B cell (primary cell): ENCODE measurements around the gene FOXJ1. TPM values are rescaled to one million over a fixed set of nuclear protein-coding genes. Genes with fewer than 3 reads are reported as not detected.

Source experiments
- ATAC-seq: fragments of 200-7000 bp; cut with Tn5 transposase; one replicate; pipeline ENCODE4 v1.10.0; 2021; ENCODE audit warnings: low read depth, mild to moderate bottlenecking, moderate number of reproducible peaks, moderate library complexity
- CTCF ChIA-PET: fragments of 350-600 bp; sonication (Branson Sonifier 250); formaldehyde crosslinking; loops from one replicate; lab custom pipeline; 2021; ENCODE audit warnings: antibody characterized with exemption, inconsistent platforms; lab: Charles Lee
- POLR2A ChIA-PET: fragments of 350-600 bp; sonication (Branson Sonifier 250); formaldehyde crosslinking; loops from one replicate; lab custom pipeline; 2021; ENCODE audit warnings: antibody characterized with exemption; lab: Charles Lee
- DNase-seq: peaks from one replicate; pipeline ENCODE4 v3.0.0; 2013
- H2AFZ ChIP-seq: 2 replicates; pipeline ENCODE4 v1.6.1; 2012; ENCODE audit warnings: mild to moderate bottlenecking, low read depth, low read length; ENCODE audit not compliant: insufficient read depth, poor library complexity, severe bottlenecking
- H3K27ac ChIP-seq, 2 donors: 1 replicate in 1 of 2; 2 replicates in 1 of 2; pipeline ENCODE4 v1.5.1; 2012 to 2013; ENCODE audit warnings: low read length in 2 of 2, mild to moderate bottlenecking in 2 of 2, moderate library complexity in 1 of 2
- H3K27me3 ChIP-seq, 4 experiments: fragments of 200-600 bp in 1 of 4; sonication (generic) in 1 of 4; replicated peaks in 1 of 4; 1 replicate in 2 of 4; 2 replicates in 2 of 4; pipeline versions ENCODE4 v1.6.1 to v1.7.0; 2013 to 2016; ENCODE audit warnings: low read length in 3 of 4, mild to moderate bottlenecking in 2 of 4, mixed read lengths in 1 of 4, moderate library complexity in 1 of 4; ENCODE audit not compliant: insufficient read depth in 4 of 4, control insufficient read depth in 3 of 4; ENCODE audit errors: control extremely low read depth in 1 of 4
- H3K36me3 ChIP-seq, 2 experiments: replicated peaks in 1 of 2; 1 replicate in 1 of 2; 2 replicates in 1 of 2; pipeline versions ENCODE4 v1.6.1 to v1.7.1; 2013; ENCODE audit warnings: low read length in 1 of 2; ENCODE audit not compliant: insufficient read depth in 2 of 2, control insufficient read depth in 1 of 2; ENCODE audit errors: control extremely low read depth in 1 of 2, extremely low read depth in 1 of 2
- H3K4me1 ChIP-seq, 2 donors: fragments of 200-600 bp in 1 of 2; sonication (generic) in 1 of 2; 1 replicate in 1 of 2; 2 replicates in 1 of 2; pipeline versions ENCODE4 v1.5.1 to v1.6.1; 2013 to 2017; ENCODE audit warnings: low read length in 2 of 2; ENCODE audit not compliant: control insufficient read depth in 2 of 2, insufficient read depth in 2 of 2
- H3K4me2 ChIP-seq: replicated peaks from 2 replicates; pipeline ENCODE3; 2012; ENCODE audit warnings: mild to moderate bottlenecking, low read depth, low read length; ENCODE audit not compliant: poor library complexity, severe bottlenecking
- H3K4me3 ChIP-seq, 5 experiments: fragments of 200-600 bp in 1 of 5; sonication (generic) in 1 of 5; 1 replicate in 3 of 5; 2 replicates in 2 of 5; pipeline versions ENCODE4 v1.5.1 to v1.7.0; 2011 to 2016; ENCODE audit warnings: low read length in 4 of 5, mild to moderate bottlenecking in 4 of 5, low read depth in 2 of 5, control low read depth in 1 of 5, moderate library complexity in 1 of 5; ENCODE audit not compliant: insufficient read depth in 1 of 5; ENCODE audit errors: control extremely low read depth in 1 of 5, extremely low read depth in 1 of 5
- H3K79me2 ChIP-seq: fragments of 200-600 bp; sonication (generic); one replicate; pipeline ENCODE4 v1.6.0; 2016; ENCODE audit warnings: low read length; ENCODE audit not compliant: control insufficient read depth, insufficient read depth
- H3K9ac ChIP-seq: fragments of 200-600 bp; sonication (generic); 2 replicates; pipeline ENCODE4 v1.6.1; 2017; ENCODE audit warnings: mild to moderate bottlenecking, low read length, moderate library complexity
- H3K9me3 ChIP-seq, 3 donors: one replicate each; pipeline versions ENCODE4 v1.6.1 to v1.7.1; 2013; ENCODE audit warnings: low read length in 2 of 3; ENCODE audit not compliant: control insufficient read depth in 2 of 3, insufficient read depth in 1 of 3; ENCODE audit errors: control extremely low read depth in 1 of 3
- H4K20me1 ChIP-seq: 2 replicates; pipeline ENCODE4 v1.6.0; 2012; ENCODE audit warnings: mild to moderate bottlenecking, low read length; ENCODE audit not compliant: insufficient read depth, control insufficient read depth, poor library complexity, severe bottlenecking
- H3K27ac Mint-ChIP-seq: one replicate; pipeline ENCODE4 v1.8.0; 2021; ENCODE audit warnings: mixed read lengths
- H3K27me3 Mint-ChIP-seq: one replicate; pipeline ENCODE4 v1.8.0; 2021; ENCODE audit warnings: mixed read lengths
- H3K4me1 Mint-ChIP-seq: one replicate; pipeline ENCODE4 v1.8.0; 2021; ENCODE audit warnings: mixed read lengths
- H3K4me3 Mint-ChIP-seq: one replicate; pipeline ENCODE4 v1.8.0; 2021; ENCODE audit warnings: mixed read lengths
- H3K9me3 Mint-ChIP-seq: one replicate; pipeline ENCODE4 v1.8.0; 2022; ENCODE audit warnings: mixed read lengths; ENCODE audit not compliant: insufficient read depth
- EZH2 ChIP-seq: IDR thresholded peaks from 2 replicates; pipeline ENCODE4 v1.6.1; 2012; ENCODE audit warnings: borderline replicate concordance, low read depth, mild to moderate bottlenecking, moderate library complexity, low read length; ENCODE audit not compliant: insufficient read depth, poor library complexity, severe bottlenecking
- WGBS: methylation state at CpG from one replicate; pipeline ENCODE4 v1.1.5; 2013; ENCODE audit warnings: missing lambda C conversion rate; ENCODE audit not compliant: insufficient coverage; 5-methylcytosine and 5-hydroxymethylcytosine counted together
- intact Hi-C: fragments of 100-400 bp; cut with micrococcal nuclease; formaldehyde crosslinking; loops from one replicate; pipeline ENCODE4 v1.10.0; 2022
- polyA plus RNA-seq: library from polyadenylated mRNA; depleted of rRNA; stranded (reverse); fragments of >200 nt; gene quantifications from 2 replicates; pipeline ENCODE4 v1.2.3, GENCODE V29; 2012
- total RNA-seq, 2 donors: library from RNA; stranded (reverse); fragments of 120-200 nt in 1 of 2; gene quantifications; 1 replicate in 1 of 2; 2 replicates in 1 of 2; pipeline versions ENCODE4 v1.2.3 to v1.2.4, GENCODE V29; 2013 to 2022
- TF ChIP-seq, protein P1 (sequence below): fragments of 200-600 bp; IDR thresholded peaks from one replicate; pipeline ENCODE4 v1.8.0; 2022; ENCODE audit warnings: antibody characterized with exemption, mild to moderate bottlenecking

FOXJ1 gene
- total and polyA plus RNA-seq, 2 donors (not counting 1 experiment from before 2014, with no cell fraction given) = 0.20 to 1.0 TPM

DNA sequence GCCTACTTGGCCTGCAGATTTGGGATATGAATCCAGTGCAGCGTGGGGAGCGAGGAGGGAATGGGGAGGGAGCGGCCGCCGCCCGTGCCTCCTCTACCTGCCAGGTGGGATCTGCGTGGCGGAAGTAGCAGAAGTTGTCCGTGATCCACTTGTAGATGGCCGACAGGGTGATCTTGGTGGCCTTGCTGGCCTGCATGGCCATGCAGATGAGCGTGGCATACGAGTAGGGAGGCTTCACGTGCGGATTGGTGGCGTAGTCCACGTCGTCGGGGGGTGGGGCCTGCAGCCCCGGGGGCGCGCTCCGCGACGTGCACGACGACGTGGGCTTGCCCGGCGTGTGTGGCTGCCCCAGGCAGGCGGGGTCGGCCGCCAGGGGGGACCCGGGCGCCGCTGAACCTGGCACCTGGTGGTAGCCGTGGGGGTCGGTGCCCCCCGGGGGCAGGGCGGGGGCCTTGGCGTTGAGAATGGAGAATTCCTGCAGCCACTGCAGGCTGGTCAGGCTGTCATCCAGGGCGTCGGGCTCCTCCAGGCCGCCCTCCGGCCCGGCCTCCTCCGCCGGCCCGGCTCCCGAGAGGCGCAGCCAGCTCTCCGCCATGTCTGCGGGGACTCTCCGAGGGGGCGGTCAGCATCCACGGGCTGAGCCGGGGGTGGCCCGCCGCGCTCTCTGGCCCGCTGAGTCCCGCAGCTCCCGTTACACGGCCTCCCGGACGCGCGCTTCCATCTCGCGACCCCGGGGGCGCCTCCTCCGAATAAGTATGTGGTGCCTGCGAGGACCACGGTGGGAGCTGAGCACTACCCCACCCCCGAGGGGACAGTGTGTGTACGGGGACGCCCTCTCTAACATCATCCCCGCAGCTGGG lies 1.0 kb downstream of the FOXJ1 start:
- CTCF ChIA-PET = interaction anchor here (1.1 to 3.0 kb wide), 5 partner anchors 17 to 140 kb away, joined by 3 to 18 read pairs (median 5); no protein-coding TSS in a partner anchor
- Mint-ChIP-seq H3K9me3 (no peaks in the 10 kb centered on the region), H3K27me3 (peaks cover 17% of the 10 kb centered on the region), H3K4me3 (peak overlapping the region; percentile 90), H3K4me1 (peaks cover 43% of the 10 kb centered on the region), H3K27ac (peak overlapping the region; percentile 20)
- peak overlapping the region in 4 of 5 experiments; percentile 6 to 81 (median 58) for H3K4me3 ChIP-seq
- peaks cover 0 to 10% (median 0%) of the 10 kb centered on the region in 3 donors for H3K9me3 ChIP-seq
- H3K27ac ChIP-seq = no peak overlapping the region
- intact Hi-C loops = loop anchor here (1.0 to 5.0 kb wide), 3 partner anchors 42 to 139 kb away; no protein-coding TSS in a partner anchor
- TF ChIP-seq, protein P1, sequence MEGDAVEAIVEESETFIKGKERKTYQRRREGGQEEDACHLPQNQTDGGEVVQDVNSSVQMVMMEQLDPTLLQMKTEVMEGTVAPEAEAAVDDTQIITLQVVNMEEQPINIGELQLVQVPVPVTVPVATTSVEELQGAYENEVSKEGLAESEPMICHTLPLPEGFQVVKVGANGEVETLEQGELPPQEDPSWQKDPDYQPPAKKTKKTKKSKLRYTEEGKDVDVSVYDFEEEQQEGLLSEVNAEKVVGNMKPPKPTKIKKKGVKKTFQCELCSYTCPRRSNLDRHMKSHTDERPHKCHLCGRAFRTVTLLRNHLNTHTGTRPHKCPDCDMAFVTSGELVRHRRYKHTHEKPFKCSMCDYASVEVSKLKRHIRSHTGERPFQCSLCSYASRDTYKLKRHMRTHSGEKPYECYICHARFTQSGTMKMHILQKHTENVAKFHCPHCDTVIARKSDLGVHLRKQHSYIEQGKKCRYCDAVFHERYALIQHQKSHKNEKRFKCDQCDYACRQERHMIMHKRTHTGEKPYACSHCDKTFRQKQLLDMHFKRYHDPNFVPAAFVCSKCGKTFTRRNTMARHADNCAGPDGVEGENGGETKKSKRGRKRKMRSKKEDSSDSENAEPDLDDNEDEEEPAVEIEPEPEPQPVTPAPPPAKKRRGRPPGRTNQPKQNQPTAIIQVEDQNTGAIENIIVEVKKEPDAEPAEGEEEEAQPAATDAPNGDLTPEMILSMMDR = peak; percentile 41
- TF ChIP-seq EZH2 = peak; percentile 53
- H3K27me3 ChIP-seq = peaks cover 0 to 43% (median 11%) of the 10 kb centered on the region in 4 experiments
- H3K79me2 ChIP-seq = no peaks in the 10 kb centered on the region
- peak; percentile 63 for DNase-seq
- H2AFZ ChIP-seq = peak overlapping the region; percentile 83
- WGBS = 23% methylated on average over 72 of the region's 78 CpGs
- H3K4me1 ChIP-seq = peaks cover 40 to 49% of the 10 kb centered on the region in 2 donors
- H3K36me3 ChIP-seq = no peaks in the 10 kb centered on the region
- H3K4me2 ChIP-seq = peak overlapping the region; percentile 99
- H3K9ac ChIP-seq = peak overlapping the region; percentile 73
- peak; percentile 41 for ATAC-seq
- H4K20me1 ChIP-seq = no peaks in the 10 kb centered on the region
- POLR2A ChIA-PET = no interaction called here
